T-helper 2 cell (primary cell): Measurements from ENCODE around the gene OAS3.
A peak's percentile ranks its signal among the peaks of the same experiment; 100 is the strongest.
"Not testable (repeated sequence)": the region's sequence is repeated elsewhere in the genome, so short reads cannot be mapped to it uniquely, and the experiment has no call there.

Experiments used
- DNase-seq, 5 experiments: peaks; one replicate each; pipeline versions ENCODE4 v3.0.0 to v3.0.0-alpha.2; 2012 to 2022
- total RNA-seq, 2 donors: gene quantifications; one replicate each; lab custom pipeline; 2026; lab: John Stamatoyannopoulos, UW

OAS3 gene
- 40.3 to 58.6 reads per million in 2 donors for total RNA-seq

- peak; percentile 32 to 70 (median 64) for DNase-seq
Measured at GRCh38 chr12:112937741-112938719, at the start of gene OAS3. Gene OAS3, plus strand, starts transcription at chr12:112938474. Its CDS starts 57 bp downstream, at chr12:112938531.

GRCh38 chr12:112891093-112892024 is 46.9 kb upstream of the OAS3 start:
- no peak for DNase-seq

GRCh38 chr12:112892856-112893255 is 45.4 kb upstream of the OAS3 start:
- DNase-seq, result no peak

GRCh38 chr12:112894128-112894527 is 44.1 kb upstream of the OAS3 start:
- DNase-seq, result no peak

- no peak for DNase-seq
Measured at GRCh38 chr12:112898380-112898779, 39.9 kb upstream of the OAS3 start.

- peak in 4 of 5 experiments; percentile 8 to 61 (median 10) for DNase-seq
Measured at GRCh38 chr12:112900298-112901145, 37.8 kb upstream of the OAS3 start.

- DNase-seq, result no peak
Measured at GRCh38 chr12:112901271-112901670, 37.0 kb upstream of the OAS3 start.

GRCh38 chr12:112904571-112904970 is 33.7 kb upstream of the OAS3 start:
- no peak for DNase-seq

- no peak for DNase-seq
Measured at GRCh38 chr12:112905451-112906089, 32.7 kb upstream of the OAS3 start.

- peak in 2 of 5 experiments; percentile 16 to 79 for DNase-seq
Measured at GRCh38 chr12:112906712-112907414, 31.4 kb upstream of the OAS3 start, which contains the start of gene OAS1. Gene OAS1, plus strand, starts transcription at chr12:112906962. Its CDS starts 78 bp downstream, at chr12:112907040.

- peak in 1 of 5 experiments; percentile 18 for DNase-seq
Measured at GRCh38 chr12:112907415-112908157, 30.7 kb upstream of the OAS3 start.

- DNase-seq, result peak in 1 of 5 experiments; percentile 8
Measured at GRCh38 chr12:112908548-112908947, 29.7 kb upstream of the OAS3 start.

- DNase-seq, result no peak
Measured at GRCh38 chr12:112909693-112910092, 28.6 kb upstream of the OAS3 start.

GRCh38 chr12:112913038-112913688 is 25.1 kb upstream of the OAS3 start:
- DNase-seq, result no peak

GRCh38 chr12:112913888-112914287 is 24.4 kb upstream of the OAS3 start:
- not testable (repeated sequence) for DNase-seq

- DNase-seq, result no peak
Measured at GRCh38 chr12:112916270-112916669, 22.0 kb upstream of the OAS3 start.

- DNase-seq, result no peak
Measured at GRCh38 chr12:112919121-112919520, 19.2 kb upstream of the OAS3 start.

GRCh38 chr12:112924986-112925385 is 13.3 kb upstream of the OAS3 start:
- DNase-seq, result no peak

- DNase-seq, result peak in 1 of 5 experiments; percentile 13
Measured at GRCh38 chr12:112926416-112927033, 11.7 kb upstream of the OAS3 start.
